Esophagus muscularis mucosa (tissue), 4 donors: ENCODE results near the gene TMEM174.

Experiments used
- EP300 ChIP-seq: sonication (generic); formaldehyde crosslinking; IDR thresholded peaks from one replicate; pipeline ENCODE4 v1.6.1; 2017; ENCODE audit warnings: antibody characterized with exemption
- POLR2A ChIP-seq: fragments of 450-650 bp; IDR thresholded peaks from one replicate; pipeline ENCODE4 v1.6.1; 2017; ENCODE audit warnings: antibody characterized with exemption, moderate library complexity, mild to moderate bottlenecking, low read depth
- POLR2AphosphoS5 ChIP-seq, 2 donors: sonication (generic); formaldehyde crosslinking; IDR thresholded peaks; one replicate each; pipeline ENCODE4 v1.6.1; 2017; ENCODE audit warnings: antibody characterized with exemption in 2 of 2
- TF ChIP-seq, protein P1 (sequence below), 3 experiments: fragments of 200-600 bp in 2 of 3; fragments of 450-650 bp in 1 of 3; sonication (generic) in 2 of 3; IDR thresholded peaks; one replicate each; pipeline ENCODE4 v1.5.1; 2017 to 2019; ENCODE audit warnings: antibody characterized with exemption in 3 of 3, mild to moderate bottlenecking in 2 of 3, moderate library complexity in 1 of 3

DNA sequence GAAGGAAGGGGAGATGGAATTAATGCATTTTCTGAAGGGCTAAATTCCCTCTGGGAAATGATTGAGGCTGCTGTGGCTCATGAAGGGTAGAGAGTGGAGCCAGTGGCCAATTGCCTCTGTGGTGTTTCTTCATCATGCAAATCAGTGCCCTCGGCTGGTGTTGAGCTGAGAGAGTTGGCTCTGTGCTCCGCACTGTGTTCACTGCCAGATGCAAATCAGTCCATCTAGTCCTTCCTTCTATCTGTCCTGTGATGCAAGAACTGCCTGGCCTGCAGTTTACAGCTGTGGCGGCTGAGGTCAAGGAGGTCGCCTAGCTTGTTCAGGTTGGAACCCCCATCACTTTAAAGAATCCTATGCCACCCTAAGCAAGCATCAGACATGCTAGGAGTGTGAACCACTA, 46.6 kb upstream of the TMEM174 start:
- TF ChIP-seq, protein P1, sequence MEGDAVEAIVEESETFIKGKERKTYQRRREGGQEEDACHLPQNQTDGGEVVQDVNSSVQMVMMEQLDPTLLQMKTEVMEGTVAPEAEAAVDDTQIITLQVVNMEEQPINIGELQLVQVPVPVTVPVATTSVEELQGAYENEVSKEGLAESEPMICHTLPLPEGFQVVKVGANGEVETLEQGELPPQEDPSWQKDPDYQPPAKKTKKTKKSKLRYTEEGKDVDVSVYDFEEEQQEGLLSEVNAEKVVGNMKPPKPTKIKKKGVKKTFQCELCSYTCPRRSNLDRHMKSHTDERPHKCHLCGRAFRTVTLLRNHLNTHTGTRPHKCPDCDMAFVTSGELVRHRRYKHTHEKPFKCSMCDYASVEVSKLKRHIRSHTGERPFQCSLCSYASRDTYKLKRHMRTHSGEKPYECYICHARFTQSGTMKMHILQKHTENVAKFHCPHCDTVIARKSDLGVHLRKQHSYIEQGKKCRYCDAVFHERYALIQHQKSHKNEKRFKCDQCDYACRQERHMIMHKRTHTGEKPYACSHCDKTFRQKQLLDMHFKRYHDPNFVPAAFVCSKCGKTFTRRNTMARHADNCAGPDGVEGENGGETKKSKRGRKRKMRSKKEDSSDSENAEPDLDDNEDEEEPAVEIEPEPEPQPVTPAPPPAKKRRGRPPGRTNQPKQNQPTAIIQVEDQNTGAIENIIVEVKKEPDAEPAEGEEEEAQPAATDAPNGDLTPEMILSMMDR (IDR thresholded peaks at IDR 0.05): no peak
- no peak for TF ChIP-seq POLR2AphosphoS5 (IDR thresholded peaks at IDR 0.05)
- TF ChIP-seq POLR2A: no peak
- TF ChIP-seq EP300: no peak
